Measurements from ENCODE around the gene ODAD4.

DNA sequence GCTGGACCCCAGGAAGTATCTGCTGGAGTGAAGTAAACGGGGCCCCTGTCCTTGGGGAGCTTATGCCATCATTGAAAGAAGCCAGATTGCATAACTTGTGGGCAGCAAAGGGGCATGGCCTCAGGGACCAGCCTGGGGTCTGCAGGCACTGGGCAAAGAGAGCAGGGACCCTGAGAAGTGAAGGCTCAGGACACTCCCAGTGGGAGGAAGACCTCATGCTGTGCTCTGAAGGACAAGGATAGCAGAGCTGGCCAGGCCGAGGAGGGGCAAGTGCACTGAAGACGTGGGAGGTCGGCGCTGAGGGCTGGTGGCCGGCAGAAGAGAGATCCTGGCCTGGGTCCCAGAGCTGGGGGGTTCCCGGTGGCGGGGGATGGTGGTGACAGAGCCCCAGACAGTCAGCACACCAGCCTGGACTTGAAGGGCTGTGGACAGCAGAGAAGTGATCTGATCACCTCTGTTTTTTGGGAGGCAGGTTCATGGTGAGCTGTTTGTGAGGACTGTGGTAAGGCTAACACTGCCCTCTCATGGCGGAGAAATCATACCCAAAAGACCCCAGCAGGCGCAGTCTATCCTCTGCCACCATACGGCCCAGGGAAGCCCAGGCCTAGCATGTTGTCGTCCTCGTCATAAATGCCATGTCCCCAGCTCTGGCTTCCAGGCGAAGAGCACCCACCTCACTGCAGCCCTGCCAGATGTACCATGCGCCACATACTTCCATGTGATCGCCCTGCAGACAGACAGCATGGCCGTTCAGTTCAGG, 29.1 kb downstream of the ODAD4 start:
- TF ChIP-seq POLR2A (IDR thresholded peaks at IDR 0.05; ENCODE audit: low read depth, low read length), result no peak
- TF ChIP-seq POLR2AphosphoS5 (IDR thresholded peaks at IDR 0.05; ENCODE audit: low read depth, low read length), result no peak
- TF ChIP-seq TAF1 (IDR thresholded peaks at IDR 0.05; ENCODE audit: borderline replicate concordance, low read depth, low read length), result no peak

Data from GM12892 (cell line).